HuH-7.5 (cell line): ENCODE measurements around the gene PKMYT1.
A peak's percentile ranks its signal among the peaks of the same experiment; 100 is the strongest.

ENCODE experiments used
- DNase-seq: peaks from one replicate; pipeline ENCODE4 v3.0.0; 2011; ENCODE audit warnings: low spot score

PKMYT1 gene

GRCh38 chr16:2973605-2974318, 6.5 kb downstream of the PKMYT1 start:
- no peak for DNase-seq

- no peak for DNase-seq
Observed at GRCh38 chr16:2973093-2973492, 7.2 kb downstream of the PKMYT1 start.

DNA sequence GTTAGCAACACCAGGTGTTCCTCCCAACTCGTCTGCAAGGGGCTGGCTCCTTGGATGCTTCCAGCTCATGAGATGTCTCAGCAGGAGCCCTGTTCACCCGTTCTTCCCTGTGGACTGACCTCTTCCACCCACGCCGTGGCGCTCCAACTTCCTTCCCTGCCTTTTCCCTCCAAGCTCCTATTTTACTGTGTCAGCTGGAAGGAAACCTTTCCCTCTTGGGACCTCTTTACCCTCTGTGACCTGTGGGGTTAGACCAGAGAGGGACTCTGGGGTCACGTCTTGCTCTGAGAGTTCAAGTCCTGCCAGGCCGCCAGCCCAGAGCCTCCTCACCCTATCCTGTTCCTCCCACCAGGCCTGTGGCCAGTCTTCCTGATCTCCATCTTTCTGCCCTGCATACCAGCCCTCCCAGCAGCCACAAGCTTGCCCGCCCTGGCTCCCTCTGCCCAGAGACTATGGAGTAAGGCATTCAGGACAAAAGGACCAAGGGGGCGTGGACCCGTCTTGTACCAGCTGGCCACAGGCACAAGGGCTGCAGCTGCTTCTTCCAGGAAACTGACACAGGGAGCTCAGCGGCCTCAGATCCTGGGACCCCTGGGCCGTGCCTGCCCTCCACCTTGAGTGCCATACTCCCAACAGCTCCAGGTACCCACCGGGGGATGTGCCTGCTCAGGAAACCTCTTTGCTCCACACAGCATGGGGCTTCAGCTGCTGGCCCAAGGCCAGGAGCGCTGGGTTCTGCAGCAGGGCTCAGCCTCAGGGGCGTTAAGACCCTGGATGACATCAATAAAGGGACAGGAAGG, 8.1 kb downstream of the PKMYT1 start:
- DNase-seq: no peak

- no peak for DNase-seq
Observed at GRCh38 chr16:2971134-2971984, 8.9 kb downstream of the PKMYT1 start.

- DNase-seq: no peak
Observed at GRCh38 chr16:2970563-2970962, 9.7 kb downstream of the PKMYT1 start.

- peak; percentile 82 for DNase-seq
Observed at GRCh38 chr16:2969545-2970521, 10.4 kb downstream of the PKMYT1 start.

- peak; percentile 97 for DNase-seq
Observed at GRCh38 chr16:2968738-2969544, 11.3 kb downstream of the PKMYT1 start, which contains the start of gene PAQR4. TSS of gene PAQR4 (plus strand) at chr16:2969348. CDS start at chr16:2969675, 327 bp downstream.

GRCh38 chr16:2968368-2968737, 11.9 kb downstream of the PKMYT1 start:
- DNase-seq: no peak

DNA sequence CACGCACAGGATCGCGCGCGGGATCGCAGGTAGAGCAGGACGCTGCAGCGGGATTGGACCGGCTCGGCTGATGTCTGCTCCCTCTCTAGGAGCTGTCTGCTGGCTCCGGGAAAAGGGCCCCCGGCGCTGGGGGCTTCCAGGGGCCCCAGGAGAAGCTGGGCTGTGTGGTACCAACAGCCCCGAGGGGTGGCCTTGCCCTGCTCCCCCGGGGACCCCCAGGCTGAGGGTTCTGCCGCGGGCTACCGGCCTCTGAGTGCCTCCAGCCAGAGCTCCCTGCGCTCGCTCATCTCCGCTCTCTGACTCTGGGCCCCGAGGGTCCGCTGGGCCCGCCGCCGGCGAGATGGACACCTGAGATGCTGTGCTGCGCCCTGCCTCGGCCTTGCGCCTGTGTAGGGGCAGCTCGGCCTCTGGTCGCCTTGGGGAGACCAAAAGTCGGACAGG, 12.5 kb downstream of the PKMYT1 start:
- DNase-seq: no peak

- no peak for DNase-seq
Observed at GRCh38 chr16:2967211-2967631, 13.0 kb downstream of the PKMYT1 start.

GRCh38 chr16:2966808-2967191, 13.4 kb downstream of the PKMYT1 start:
- DNase-seq: no peak

DNA sequence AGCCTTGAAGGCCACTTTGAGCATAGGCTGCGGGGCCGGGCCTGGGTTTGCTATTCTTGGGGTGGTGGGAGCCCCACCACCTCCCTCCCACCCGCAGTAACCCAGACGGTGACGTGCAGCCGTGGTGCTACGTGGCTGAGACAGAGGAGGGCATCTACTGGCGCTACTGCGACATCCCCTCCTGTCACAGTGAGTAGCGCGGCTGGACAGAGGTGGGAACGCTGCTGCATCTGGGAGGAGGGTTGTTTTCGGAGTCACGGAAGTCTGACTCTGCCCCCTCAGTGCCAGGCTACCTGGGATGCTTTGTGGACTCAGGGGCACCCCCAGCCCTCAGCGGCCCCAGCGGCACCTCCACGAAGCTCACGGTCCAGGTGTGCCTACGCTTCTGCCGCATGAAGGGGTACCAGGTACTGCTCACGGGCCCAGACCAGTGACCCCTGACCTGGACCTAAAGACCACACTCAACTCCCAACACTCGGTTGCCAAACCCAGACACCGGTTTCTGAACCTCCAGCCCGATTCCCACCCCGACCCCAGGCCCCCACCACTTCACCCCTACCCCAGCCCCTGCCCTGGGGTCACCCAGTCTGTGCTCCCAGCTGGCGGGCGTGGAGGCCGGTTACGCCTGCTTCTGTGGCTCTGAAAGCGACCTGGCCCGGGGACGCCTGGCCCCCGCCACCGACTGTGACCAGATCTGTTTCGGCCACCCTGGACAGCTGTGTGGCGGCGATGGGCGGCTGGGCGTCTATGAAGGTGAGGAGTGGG, 14.0 kb downstream of the PKMYT1 start:
- DNase-seq: no peak

- peak; percentile 94 for DNase-seq
Observed at GRCh38 chr16:2964475-2965336, 15.5 kb downstream of the PKMYT1 start.

- DNase-seq: peak; percentile 86
Observed at GRCh38 chr16:2963723-2964474, 16.3 kb downstream of the PKMYT1 start, which contains the start of gene KREMEN2. TSS of gene KREMEN2 (plus strand) at chr16:2964275. CDS start at chr16:2964521, 246 bp downstream.

DNA sequence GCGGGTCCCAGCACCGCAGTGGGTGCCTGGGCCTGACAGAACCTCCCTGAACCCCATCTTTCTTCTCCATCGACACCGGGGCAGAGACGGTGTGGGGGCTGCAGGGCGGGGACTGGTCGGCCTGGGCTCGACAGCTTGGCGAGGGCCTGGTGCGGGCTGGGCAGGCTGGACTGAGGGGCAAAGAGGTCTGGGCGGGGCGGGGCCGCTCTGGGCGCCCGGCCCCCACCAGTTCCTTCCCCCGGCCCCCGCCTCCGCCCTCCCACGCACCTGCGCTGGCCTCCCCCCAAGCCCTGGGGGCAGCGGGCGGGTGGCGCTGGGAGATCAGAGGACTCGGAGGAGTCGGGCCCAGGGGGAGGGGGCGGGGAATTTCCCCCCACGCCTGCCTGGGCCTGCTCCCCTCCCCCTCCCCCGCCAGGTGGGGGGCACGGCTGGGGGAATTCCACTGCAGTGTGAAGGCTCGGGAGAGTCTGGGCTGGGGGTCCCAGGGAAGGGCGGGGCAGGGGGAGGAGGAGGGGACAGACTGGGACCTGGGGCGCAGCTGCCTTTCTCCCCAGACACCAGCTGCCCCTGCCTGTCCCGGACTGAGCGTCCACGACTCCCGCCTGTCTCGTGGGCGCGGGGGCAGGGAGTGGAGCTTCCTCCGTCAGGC, 17.0 kb downstream of the PKMYT1 start:
- no peak for DNase-seq

- DNase-seq: no peak
Observed at GRCh38 chr16:2962334-2963073, 17.7 kb downstream of the PKMYT1 start.
